ENCODE data around the gene LHFPL3. TPM values are rescaled to one million over a fixed set of nuclear protein-coding genes. Genes with fewer than 3 reads are reported as not detected.

The LHFPL3 gene
- total RNA-seq, 1 experiment from 2014 or later: not detected

DNA sequence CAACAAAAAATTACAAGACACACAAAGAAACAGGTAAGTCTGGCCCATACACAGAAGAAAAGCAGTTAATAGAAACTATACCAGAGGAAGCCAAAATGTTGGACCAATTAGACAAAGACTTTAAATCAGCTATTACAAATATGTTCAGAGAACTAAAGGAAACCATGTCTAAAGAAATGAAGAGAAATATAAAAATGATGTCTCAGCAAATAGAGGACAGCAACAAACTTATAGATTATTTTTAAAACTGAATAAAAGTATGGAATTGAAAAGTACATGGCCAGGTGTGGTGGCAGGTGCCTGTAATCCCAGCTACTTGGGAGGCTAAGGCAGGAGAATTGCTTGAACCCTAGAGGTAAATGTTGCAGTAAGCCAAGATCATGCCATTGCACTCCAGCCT is 58.5 kb downstream of the LHFPL3 start:
- no peaks in the 10 kb centered on the region for H3K79me1 ChIP-seq (ENCODE audit: insufficient read depth, low read depth, low read length, poor library complexity, severe bottlenecking)
- H3K79me2 ChIP-seq (ENCODE audit: insufficient read depth, low read length): no peaks in the 10 kb centered on the region
- H2BK20ac ChIP-seq (ENCODE audit: low read depth, low read length, poor library complexity, severe bottlenecking): no peak overlapping the region
- no peak overlapping the region for H2BK12ac ChIP-seq (ENCODE audit: insufficient read length, low read depth, low read length)
- H3K27ac Mint-ChIP-seq: no peak overlapping the region
- H3K4me1 Mint-ChIP-seq: peaks cover 0 to 7% of the 10 kb centered on the region in 2 experiments; a peak in 2 of 4 replicates
- no peak overlapping the region for H3K23ac ChIP-seq (ENCODE audit: insufficient read length, low read depth, low read length)
- H3K4me3 Mint-ChIP-seq: no peak overlapping the region
- H3K27me3 Mint-ChIP-seq (ENCODE audit: low read depth): no peaks in the 10 kb centered on the region
- no peak for DNase-seq
- no peak overlapping the region for H3K18ac ChIP-seq (ENCODE audit: insufficient read length, low read depth, low read length)
- no peak overlapping the region for H3K9ac ChIP-seq (ENCODE audit: extremely low read depth, insufficient read length, low read length)
- no peak for TF ChIP-seq CTCF (conservative IDR thresholded peaks at IDR 0.05)
- no peak overlapping the region for H3K4ac ChIP-seq (ENCODE audit: low read depth, low read length)
- H3K9me3 ChIP-seq (ENCODE audit: control insufficient read depth, low read depth, low read length): peaks cover 7% of the 10 kb centered on the region
- H3K4me1 ChIP-seq (ENCODE audit: insufficient read depth, low read length): no peaks in the 10 kb centered on the region
- peaks cover 9 to 22% (median 10%) of the 10 kb centered on the region in 3 experiments for H3K36me3 Mint-ChIP-seq (ENCODE audit: insufficient read depth in 1 of 3, low read depth in 3 of 3)
- H3K56ac ChIP-seq (ENCODE audit: insufficient read length, low read depth, low read length): no peak overlapping the region
- no peak overlapping the region for H2BK5ac ChIP-seq (ENCODE audit: insufficient read length, low read length)
- H2AFZ ChIP-seq (ENCODE audit: low read length): no peak overlapping the region
- H4K91ac ChIP-seq (ENCODE audit: insufficient read length, low read depth, low read length): no peak overlapping the region
- H4K5ac ChIP-seq (ENCODE audit: insufficient read length, low read depth, low read length): no peak overlapping the region
- H3K23me2 ChIP-seq (ENCODE audit: insufficient read length, low read depth, low read length, poor library complexity, severe bottlenecking): no peaks in the 10 kb centered on the region
- H2AK5ac ChIP-seq (ENCODE audit: insufficient read length, low read length): no peak overlapping the region
- no peak overlapping the region for H3K27ac ChIP-seq (ENCODE audit: insufficient read length, low read depth, low read length)
- no peak overlapping the region for H3T11ph ChIP-seq (ENCODE audit: low read length)
- no peak overlapping the region for H2BK15ac ChIP-seq (ENCODE audit: low read depth, low read length)
- H2BK120ac ChIP-seq (ENCODE audit: low read depth, low read length, poor library complexity, severe bottlenecking): no peak overlapping the region
- H3K4me2 ChIP-seq (ENCODE audit: insufficient read depth, insufficient read length, low read length): no peak overlapping the region
- no peaks in the 10 kb centered on the region for H4K20me1 ChIP-seq (ENCODE audit: control insufficient read depth, insufficient read depth, insufficient read length)
- H3K27me3 ChIP-seq (ENCODE audit: insufficient read depth, low read length): no peaks in the 10 kb centered on the region
- no peak overlapping the region for H3K14ac ChIP-seq (ENCODE audit: insufficient read depth, low read length)
- no peak overlapping the region for H4K8ac ChIP-seq (replicated peaks; ENCODE audit: insufficient read length, low read depth, low read length)
- peaks cover 30 to 40% of the 10 kb centered on the region in 2 experiments for H3K9me3 Mint-ChIP-seq
